ENCODE measurements around the gene SHLD3.

DNA sequence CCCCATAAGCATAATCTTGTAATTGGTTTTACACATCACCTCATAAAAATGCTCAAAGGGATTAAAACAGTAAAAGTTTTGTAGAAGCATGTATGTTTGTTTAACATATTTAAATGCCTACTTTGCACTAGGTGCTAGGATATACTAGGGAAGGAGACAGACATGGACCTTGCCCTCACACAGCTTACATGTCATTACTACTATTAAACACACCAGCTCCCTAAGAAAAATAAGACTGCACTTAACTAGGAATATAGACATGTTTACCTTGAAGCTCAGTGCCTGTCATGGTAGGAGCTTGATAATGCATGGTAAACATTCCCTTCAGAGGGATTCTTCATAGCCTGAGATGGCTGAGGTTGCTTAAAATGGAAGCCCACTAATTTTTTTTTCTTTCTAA is 6.2 kb downstream of the SHLD3 start:
- TF ChIP-seq EZH2 (IDR thresholded peaks at IDR 0.05) (no peak), POLR2AphosphoS5 (IDR thresholded peaks at IDR 0.05; ENCODE audit: borderline replicate concordance, low read depth, low read length) (no peak), FOXP2 (optimal IDR thresholded peaks at IDR 0.05; ENCODE audit: control extremely low read depth, extremely low read length, insufficient read depth) (no peak)
